GM18511 (cell line): Measurements from ENCODE around the gene CSNK2A2.

Experiments used
- ATAC-seq: cut with Tn5 transposase; IDR thresholded peaks from one replicate; pipeline ENCODE4 v1.9.1; 2021; ENCODE audit warnings: mild to moderate bottlenecking, moderate library complexity; ENCODE audit not compliant: unreplicated experiment

Gene CSNK2A2

GRCh38 chr16:58114827-58115825, 82.8 kb downstream of the CSNK2A2 start:
- no peak for ATAC-seq

GRCh38 chr16:58111302-58111627, 86.6 kb downstream of the CSNK2A2 start:
- ATAC-seq = no peak

- ATAC-seq = no peak
These were observed 87.2 kb downstream of the CSNK2A2 start for GRCh38 chr16:58110571-58111301.

- no peak for ATAC-seq
These were observed 88.0 kb downstream of the CSNK2A2 start for GRCh38 chr16:58109881-58110280.

- ATAC-seq = peak; percentile 81
These were observed 88.6 kb downstream of the CSNK2A2 start for GRCh38 chr16:58109330-58109729.
